Heart left ventricle (tissue), 16 donors: ENCODE results near the gene JOSD1. TPM values are rescaled to one million over a fixed set of nuclear protein-coding genes. Genes with fewer than 3 reads are reported as not detected.

Source experiments
- ATAC-seq, 4 donors: fragments of 200-7000 bp; cut with Tn5 transposase; one replicate each; pipeline ENCODE4 v1.9.1; 2020 to 2022; ENCODE audit warnings: moderate library complexity in 4 of 4, mild to moderate bottlenecking in 3 of 4, moderate number of reproducible peaks in 1 of 4
- DNase-seq, 5 donors: peaks; one replicate each; pipeline ENCODE4 v3.0.0-alpha.2; 2020
- H3K27ac ChIP-seq, 12 donors: fragments of 200-600 bp; sonication (generic) in 4 of 12; one replicate each; pipeline versions ENCODE4 v1.5.0 to v1.8.0; 2016 to 2022; ENCODE audit warnings: mild to moderate bottlenecking in 2 of 12
- H3K27me3 ChIP-seq, 9 donors: fragments of 200-600 bp; sonication (generic) in 2 of 9; one replicate each; pipeline versions ENCODE4 v1.5.1 to v1.8.0; 2016 to 2022; ENCODE audit warnings: mild to moderate bottlenecking in 3 of 9
- H3K36me3 ChIP-seq, 9 donors: fragments of 200-600 bp; sonication (generic) in 2 of 9; one replicate each; pipeline versions ENCODE4 v1.5.0 to v1.8.0; 2018 to 2022; ENCODE audit warnings: mild to moderate bottlenecking in 2 of 9
- H3K4me1 ChIP-seq, 12 donors: fragments of 200-600 bp; sonication (generic) in 4 of 12; one replicate each; pipeline versions ENCODE4 v1.5.0 to v1.8.0; 2016 to 2022; ENCODE audit warnings: mild to moderate bottlenecking in 3 of 12
- H3K4me3 ChIP-seq, 12 donors: fragments of 200-600 bp; sonication (generic) in 4 of 12; one replicate each; pipeline versions ENCODE4 v1.5.0 to v1.8.0; 2017 to 2022; ENCODE audit warnings: mild to moderate bottlenecking in 9 of 12, moderate library complexity in 4 of 12
- H3K9me3 ChIP-seq, 12 donors: fragments of 200-600 bp; sonication (generic) in 4 of 12; one replicate each; pipeline versions ENCODE4 v1.5.0 to v1.8.0; 2016 to 2022; ENCODE audit warnings: mild to moderate bottlenecking in 1 of 12
- CTCF ChIP-seq, 12 donors: fragments of 200-600 bp; sonication (generic) in 4 of 12; IDR thresholded peaks; one replicate each; pipeline versions ENCODE4 v1.5.0 to v1.8.0; 2018 to 2022; ENCODE audit warnings: antibody characterized with exemption in 12 of 12, mild to moderate bottlenecking in 5 of 12
- POLR2A ChIP-seq, 2 donors: fragments of 450-650 bp; IDR thresholded peaks; one replicate each; pipeline ENCODE4 v1.6.1; 2017; ENCODE audit warnings: antibody characterized with exemption in 2 of 2, mild to moderate bottlenecking in 2 of 2, moderate library complexity in 2 of 2
- WGBS, 4 donors: extraction: QIAGEN DNeasy Blood & Tissue Kit in 2 of 4; methylation state at CpG; one replicate each; pipeline versions ENCODE4 v1.1.5 to v1.1.7; 2013 to 2018; 5-methylcytosine and 5-hydroxymethylcytosine counted together
- intact Hi-C, 10 donors: fragments of 100-400 bp; cut with DNase I; formaldehyde crosslinking; loops; one replicate each; pipeline versions ENCODE4 v1.11.1 to v1.14.2; 2022
- polyA plus RNA-seq, 2 donors: library from polyadenylated mRNA; stranded (reverse); fragments of 200-250 nt; gene quantifications; one replicate each; pipeline ENCODE4 v1.2.3, GENCODE V29; 2013
- total RNA-seq, 9 donors: library from RNA; depleted of rRNA in 2 of 9; stranded (reverse); fragments of >200 nt in 2 of 9; fragmentation: NEBNext Ultra II Directional in 3 of 9; extraction: Animal tissue kit (Norgen Biotek cat#: 25700) in 3 of 9; gene quantifications; one replicate each; pipeline versions ENCODE4 v1.1.0 to v1.2.4, GENCODE V29; 2016 to 2023
- donor health status: ischemic (EF 13 %, LVEDD 7.1; RV severe dilation, severe dysfunction).
- donor health status: healthy with polysubstance abuse.
- donor health status: DM: no; HTN: yes; CAD: no.
- donor health status: DM: no; HTN: no; CAD: no.
- donor health status: ischemic (EF 25% LVEDD 6.9; RV normal size, moderate dysfunction).
- donor health status: ischemic (EF 25% LVEDD 5.7; RV mildly dilated, moderate dysfunction).
- donor health status: healthy.
- donor health status: DM: yes; HTN: yes; CAD: no.
- donor health status: ischemic (EF 35%, LVEDD 5.7; RV mildly dilated, moderate dysfunction).
- donor health status: nonischemic (EF 11% LVEDD 7.7; RV severe dilation, severe dysfunction).
- donor health status: DM: yes; HTN: yes; CAD: no.
- donor health status: PGD.
- donor health status: ischemic (EF 29% LVEDD 5.4; RV normal size, mild dysfunction).
- donor health status: nonischemic (EF 23%, LVEDD 6.1; RV moderate dilation, normal function).

The JOSD1 gene
- total and polyA plus RNA-seq, 11 donors = 7.8 to 34.0 (median 22.8) TPM

DNA sequence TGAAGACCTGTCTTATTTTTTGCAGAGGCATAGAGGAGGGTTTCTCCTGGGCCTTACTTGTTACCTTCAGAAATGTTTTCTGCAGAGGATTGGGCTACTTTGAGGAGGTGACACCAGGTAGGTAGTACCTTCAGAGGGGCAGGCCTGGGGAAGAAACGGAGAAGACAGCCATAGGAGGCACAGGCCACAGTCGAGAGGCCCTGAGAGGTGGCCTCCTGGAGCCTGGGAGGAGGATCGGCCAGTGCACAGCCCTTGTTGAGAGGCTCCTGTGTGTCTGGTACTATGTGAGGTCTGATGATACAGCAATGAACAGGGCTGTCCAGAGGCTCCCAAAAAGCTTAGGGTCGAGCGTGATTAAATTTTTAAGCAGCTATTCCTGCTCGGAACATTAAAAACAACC, 16.5 kb upstream of the JOSD1 start:
- TF ChIP-seq CTCF (IDR thresholded peaks at IDR 0.05) (no peak), POLR2A (IDR thresholded peaks at IDR 0.05) (no peak)
- WGBS, 4 donors = 85 to 95% (median 91%) methylated on average over 6 of the region's 6 CpGs
- Histone ChIP-seq H3K4me3 (no peak overlapping the region), H3K9me3 (no peaks in the 10 kb centered on the region), H3K4me1 (peaks cover 0 to 39% (median 26%) of the 10 kb centered on the region in 12 donors), H3K27ac (no peak overlapping the region), H3K36me3 (peaks cover 0 to 72% (median 46%) of the 10 kb centered on the region in 9 donors), H3K27me3 (no peaks in the 10 kb centered on the region)
- no peak for DNase-seq
- no peak for ATAC-seq
- intact Hi-C loops = loop anchor here in 1 of 10 donors (5.0 kb wide), 1 partner anchor 35 kb away; no protein-coding TSS in a partner anchor

DNA sequence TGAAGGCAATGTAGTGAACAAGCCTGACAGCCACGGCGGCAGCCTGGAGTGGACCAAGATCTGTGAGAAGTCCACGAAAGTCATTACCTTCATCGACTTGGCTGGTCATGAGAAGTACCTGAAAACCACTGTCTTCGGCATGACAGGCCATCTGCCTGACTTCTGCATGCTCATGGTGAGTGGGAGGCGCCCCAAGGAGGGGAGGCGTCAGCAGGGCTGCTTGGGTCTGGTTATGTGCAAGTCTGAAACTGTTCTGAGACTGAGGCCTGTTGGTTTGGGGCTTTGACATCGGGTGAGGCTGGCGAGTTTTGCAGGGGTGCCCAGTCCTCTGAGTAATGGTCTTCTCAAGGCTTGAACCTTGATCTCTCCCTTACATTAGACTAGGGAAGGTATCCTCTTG, 16.1 kb upstream of the JOSD1 start:
- peak in 1 of 5 donors; percentile 14 for DNase-seq
- no peak overlapping the region for H3K27ac ChIP-seq
- H3K4me3 ChIP-seq = no peak overlapping the region

GRCh38 chr22:38716271-38716670, 15.5 kb upstream of the JOSD1 start:
- H3K4me1 ChIP-seq = peaks cover 0 to 45% (median 27%) of the 10 kb centered on the region in 12 donors
- H3K9me3 ChIP-seq = no peaks in the 10 kb centered on the region
- intact Hi-C loops = loop anchor here in 1 of 10 donors (5.0 kb wide), 1 partner anchor 36 kb away; no protein-coding TSS in a partner anchor
- 96 to 100% (median 97%) methylated on average over 8 to 10 of the region's 10 CpGs for WGBS, 4 donors
- no peak for TF ChIP-seq POLR2A (IDR thresholded peaks at IDR 0.05)
- no peak for TF ChIP-seq CTCF (IDR thresholded peaks at IDR 0.05)
- no peaks in the 10 kb centered on the region for H3K27me3 ChIP-seq
- DNase-seq (no peak), ATAC-seq (no peak)
- no peak overlapping the region for H3K4me3 ChIP-seq
- H3K36me3 ChIP-seq = peaks cover 0 to 69% (median 37%) of the 10 kb centered on the region in 9 donors
- H3K27ac ChIP-seq = no peak overlapping the region

More for the DNA sequence above, 16.1 kb upstream of the JOSD1 start:
- ATAC-seq = no peak
- intact Hi-C loops = loop anchor here in 1 of 10 donors (5.0 kb wide), 1 partner anchor 35 kb away; no protein-coding TSS in a partner anchor
- Histone ChIP-seq H3K4me1 (peaks cover 0 to 43% (median 27%) of the 10 kb centered on the region in 12 donors), H3K36me3 (peaks cover 0 to 70% (median 42%) of the 10 kb centered on the region in 9 donors), H3K27me3 (no peaks in the 10 kb centered on the region), H3K9me3 (no peaks in the 10 kb centered on the region)
- WGBS, 4 donors = 89 to 96% (median 91%) methylated on average over 6 to 9 of the region's 9 CpGs
- TF ChIP-seq CTCF (IDR thresholded peaks at IDR 0.05) = no peak

DNA sequence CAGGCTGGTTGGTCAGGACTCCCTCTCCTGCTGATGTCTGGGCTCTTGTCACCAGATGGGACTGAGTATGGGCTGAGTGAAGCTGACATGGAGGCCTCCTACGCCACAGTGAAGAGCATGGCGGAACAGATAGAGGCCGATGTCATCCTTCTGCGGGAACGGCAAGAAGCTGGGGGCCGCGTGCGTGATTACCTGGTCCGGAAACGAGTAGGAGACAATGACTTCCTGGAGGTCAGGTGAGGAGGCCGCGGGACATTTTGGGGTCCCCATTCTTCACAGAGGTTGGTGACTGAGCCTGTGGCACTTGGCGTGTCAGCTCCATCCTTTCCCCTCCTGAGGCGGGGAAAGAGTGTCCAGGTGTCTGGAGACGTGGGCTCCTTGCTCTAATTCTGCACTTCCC, 15.1 kb upstream of the JOSD1 start:
- Histone ChIP-seq H3K9me3 (no peaks in the 10 kb centered on the region), H3K36me3 (peaks cover 0 to 69% (median 35%) of the 10 kb centered on the region in 9 donors), H3K27ac (no peak overlapping the region), H3K4me3 (no peak overlapping the region), H3K27me3 (no peaks in the 10 kb centered on the region), H3K4me1 (peaks cover 0 to 45% (median 27%) of the 10 kb centered on the region in 12 donors)
- DNase-seq = peak in 2 of 5 donors; percentile 15 to 20
- TF ChIP-seq CTCF (IDR thresholded peaks at IDR 0.05) (no peak), POLR2A (IDR thresholded peaks at IDR 0.05) (no peak)
- intact Hi-C loops = loop anchor here in 1 of 10 donors (5.0 kb wide), 1 partner anchor 36 kb away; no protein-coding TSS in a partner anchor
- WGBS, 4 donors = 89 to 95% (median 93%) methylated on average over 15 of the region's 15 CpGs
- ATAC-seq = no peak
